GM18526 (cell line): ENCODE results near the gene CUL2.

Experiments
- POLR2A ChIP-seq: IDR thresholded peaks from 3 replicates; pipeline ENCODE4 v1.6.1; 2011; ENCODE audit not compliant: insufficient read length; ENCODE audit errors: extremely low read depth

Gene CUL2

DNA sequence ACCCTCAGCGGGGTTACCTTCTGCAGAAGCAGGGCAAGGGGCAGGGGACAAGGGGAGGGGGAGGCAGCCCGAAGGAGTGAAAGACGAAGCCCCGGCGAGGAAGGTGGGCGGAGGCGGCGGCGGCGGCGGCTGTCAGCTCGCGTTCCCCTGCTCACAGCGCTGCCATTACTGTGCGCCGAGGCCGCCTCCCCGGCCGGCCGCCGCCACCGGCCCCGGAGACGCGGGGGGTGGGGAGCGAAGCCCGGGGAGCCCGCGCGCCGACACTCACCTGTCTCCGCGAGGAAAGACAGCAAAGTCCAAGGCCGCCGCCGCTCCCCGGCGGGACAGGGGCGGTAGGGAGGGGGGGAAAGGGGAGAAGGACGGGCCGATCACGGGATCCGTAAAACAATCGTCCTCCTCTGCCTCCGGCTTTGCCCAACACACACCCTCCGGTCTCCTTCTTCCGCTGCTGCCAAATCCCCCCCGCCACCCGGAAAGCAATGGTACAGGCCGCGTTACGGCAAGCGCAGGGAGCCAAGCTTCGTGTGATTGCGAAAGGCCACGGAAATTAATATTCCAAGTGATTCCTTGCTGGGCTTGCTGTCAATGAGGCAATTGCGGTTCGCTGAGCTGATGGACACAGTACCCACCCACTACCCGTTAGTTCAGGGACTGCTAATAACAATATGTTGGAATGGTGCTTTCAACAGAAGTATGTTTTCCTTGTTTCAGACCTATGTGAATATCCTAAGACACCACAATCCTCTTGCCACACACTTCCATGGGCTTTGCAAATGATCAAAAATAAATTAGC, at the start of gene CUL2:
CUL2 (minus strand) TSS at position 180 of the 793 bp plus-strand sequence. CDS start 19,024 bp downstream, outside the sequence.
- TF ChIP-seq POLR2A = peak; percentile 33

DNA sequence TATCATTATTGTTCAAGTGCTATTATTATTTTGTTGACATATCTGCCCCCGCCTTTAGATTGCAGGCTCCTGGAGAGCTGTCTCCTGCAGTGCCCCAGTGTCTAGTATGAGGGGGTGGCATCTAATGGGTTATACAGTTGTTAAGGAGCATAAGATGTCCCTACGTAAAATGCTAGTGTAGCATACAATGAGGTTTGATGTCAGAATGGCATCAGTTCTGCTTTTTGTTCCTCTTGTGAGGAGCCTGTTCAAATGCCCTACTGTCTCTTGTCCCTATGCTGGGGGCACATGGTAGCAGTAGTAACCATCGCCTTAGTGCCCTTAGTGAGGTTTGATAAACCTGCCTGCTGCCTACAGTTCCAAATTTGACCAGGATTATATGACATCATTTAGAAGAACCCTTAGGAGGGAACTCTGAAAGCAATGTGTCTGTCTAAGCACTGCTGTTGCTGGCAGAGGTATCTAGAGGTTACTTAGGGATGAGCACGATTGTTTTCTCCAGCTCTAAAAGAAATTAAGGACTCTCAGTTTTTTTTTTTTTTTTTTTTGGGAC, 46.2 kb upstream of the CUL2 start:
- no peak for TF ChIP-seq POLR2A

DNA sequence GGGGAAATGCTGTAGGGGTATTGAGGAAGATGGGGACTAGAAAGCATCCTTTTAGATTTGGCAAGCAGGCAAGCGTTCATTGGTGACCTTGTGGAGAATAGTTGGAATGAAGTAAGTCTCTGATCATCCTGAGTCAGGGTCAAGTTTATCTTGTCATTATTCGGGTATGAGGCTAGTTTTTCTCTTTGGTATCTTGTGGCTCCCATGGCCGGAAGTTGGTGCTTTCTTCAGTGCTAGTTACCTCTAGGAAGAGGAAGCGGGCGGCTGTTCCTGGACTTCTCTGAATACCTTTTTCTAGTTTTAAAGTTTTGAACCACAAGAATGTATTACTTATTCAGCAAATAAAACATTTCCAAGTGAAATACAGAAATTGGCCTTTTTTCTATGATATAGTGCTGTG, 45.7 kb upstream of the CUL2 start:
- no peak for TF ChIP-seq POLR2A

DNA sequence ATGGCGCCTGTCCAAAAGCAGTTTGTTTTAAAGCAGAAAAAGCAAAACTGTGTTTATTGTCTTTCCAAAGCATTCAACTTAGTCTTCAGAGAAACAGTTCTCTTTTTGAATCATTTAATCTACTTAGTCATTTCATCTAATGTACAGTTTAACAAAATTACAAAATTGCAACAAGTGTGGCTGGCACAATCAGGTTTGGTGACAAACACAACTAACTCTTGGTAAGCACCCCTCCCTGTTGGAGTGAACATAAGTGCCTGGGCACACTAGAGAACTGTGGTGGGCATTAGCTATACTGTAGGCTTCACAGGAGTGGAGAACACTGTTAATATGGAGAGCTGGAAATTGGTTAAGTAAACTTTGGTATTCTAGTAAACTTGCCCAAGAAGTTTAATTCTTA, 43.4 kb upstream of the CUL2 start:
- no peak for TF ChIP-seq POLR2A

DNA sequence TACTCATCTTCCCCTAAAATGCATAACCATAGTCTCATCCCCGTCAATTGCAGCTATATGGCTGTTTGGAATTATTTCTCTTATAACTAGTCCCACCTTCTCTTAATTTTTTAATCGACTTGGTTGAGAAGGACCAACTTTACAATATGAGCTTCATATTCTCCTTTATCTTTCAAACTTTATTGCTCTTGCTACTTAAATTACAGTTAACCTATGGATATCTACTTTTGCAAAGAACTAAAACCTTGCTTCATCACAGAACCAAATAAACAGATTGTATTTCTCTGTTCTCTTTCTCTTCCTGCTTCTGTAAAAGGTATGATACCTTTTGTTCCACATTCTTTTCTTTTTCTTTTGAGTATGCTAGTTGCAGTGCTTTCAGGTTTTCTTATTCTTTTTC, 42.6 kb upstream of the CUL2 start:
- TF ChIP-seq POLR2A = no peak

DNA sequence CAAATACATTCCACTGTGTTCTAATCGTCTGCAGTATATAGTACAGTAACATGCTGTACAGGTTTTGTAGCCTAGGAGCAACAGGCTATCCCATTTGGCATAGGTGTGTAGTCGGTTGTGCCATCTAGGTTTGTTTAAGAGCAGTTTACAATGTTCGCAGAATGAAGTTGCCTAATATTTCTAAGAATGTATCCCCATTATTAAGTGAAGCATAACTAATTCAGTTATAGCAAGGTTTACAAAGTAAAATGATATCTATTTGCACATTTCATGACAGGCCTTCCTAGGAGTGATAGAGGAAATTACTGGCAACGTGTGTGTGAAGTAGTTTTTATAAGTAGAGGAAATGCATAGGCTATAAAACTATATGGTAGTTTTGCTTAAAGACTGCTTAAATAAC, 40.5 kb upstream of the CUL2 start:
- no peak for TF ChIP-seq POLR2A

DNA sequence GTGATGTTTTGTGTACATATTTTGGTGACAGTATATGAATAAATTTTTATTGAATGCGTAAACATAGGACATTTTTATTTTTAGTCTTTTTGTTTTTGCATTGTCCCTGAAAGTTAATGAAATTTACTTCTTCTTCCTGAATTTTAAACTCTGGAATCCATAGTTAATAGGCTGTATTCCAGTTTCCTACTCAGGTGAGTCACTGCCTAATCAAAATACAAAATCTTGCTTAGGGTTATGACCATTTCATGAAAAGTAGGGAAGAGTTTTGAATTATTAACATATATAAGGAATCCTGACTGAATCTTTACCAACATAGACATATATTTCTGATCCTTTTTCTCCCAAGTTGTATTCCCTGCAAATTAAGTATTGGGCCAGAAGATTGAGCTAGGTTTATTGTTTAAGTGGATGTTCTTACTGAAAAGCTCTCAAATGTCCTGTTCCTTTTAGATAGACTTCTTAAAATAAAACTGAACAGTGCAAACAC, 39.1 kb upstream of the CUL2 start:
- TF ChIP-seq POLR2A = no peak

DNA sequence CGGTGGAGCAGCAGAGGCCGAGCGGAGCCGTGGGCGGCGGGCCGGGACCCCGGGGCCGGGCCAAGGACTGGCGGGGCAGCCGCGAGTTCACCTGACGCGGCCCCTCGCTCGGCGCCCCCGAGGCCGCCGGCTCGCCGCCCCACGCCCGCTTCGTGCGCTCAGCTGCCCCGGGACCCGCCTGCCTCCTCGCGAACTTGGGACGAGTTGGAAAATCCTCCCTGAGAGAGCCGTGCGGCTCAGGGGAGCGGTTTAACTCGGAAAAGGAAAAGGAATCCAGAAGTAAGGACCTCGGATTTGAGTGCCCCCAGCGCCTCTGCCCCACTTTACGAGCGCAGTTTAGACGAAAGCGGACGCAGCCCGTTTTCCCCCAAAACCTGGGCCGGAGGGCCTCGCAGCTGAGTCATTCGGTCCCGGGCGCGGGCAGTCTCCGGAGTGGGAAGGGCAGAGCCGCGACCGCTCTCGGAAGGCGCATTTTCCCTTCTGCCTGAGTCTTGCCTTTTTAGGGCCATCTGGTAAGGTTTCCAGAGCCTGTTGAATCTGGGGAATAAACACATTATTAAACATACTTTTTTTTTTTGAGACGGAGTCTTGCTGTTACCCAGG, 37.2 kb upstream of the CUL2 start:
- no peak for TF ChIP-seq POLR2A

DNA sequence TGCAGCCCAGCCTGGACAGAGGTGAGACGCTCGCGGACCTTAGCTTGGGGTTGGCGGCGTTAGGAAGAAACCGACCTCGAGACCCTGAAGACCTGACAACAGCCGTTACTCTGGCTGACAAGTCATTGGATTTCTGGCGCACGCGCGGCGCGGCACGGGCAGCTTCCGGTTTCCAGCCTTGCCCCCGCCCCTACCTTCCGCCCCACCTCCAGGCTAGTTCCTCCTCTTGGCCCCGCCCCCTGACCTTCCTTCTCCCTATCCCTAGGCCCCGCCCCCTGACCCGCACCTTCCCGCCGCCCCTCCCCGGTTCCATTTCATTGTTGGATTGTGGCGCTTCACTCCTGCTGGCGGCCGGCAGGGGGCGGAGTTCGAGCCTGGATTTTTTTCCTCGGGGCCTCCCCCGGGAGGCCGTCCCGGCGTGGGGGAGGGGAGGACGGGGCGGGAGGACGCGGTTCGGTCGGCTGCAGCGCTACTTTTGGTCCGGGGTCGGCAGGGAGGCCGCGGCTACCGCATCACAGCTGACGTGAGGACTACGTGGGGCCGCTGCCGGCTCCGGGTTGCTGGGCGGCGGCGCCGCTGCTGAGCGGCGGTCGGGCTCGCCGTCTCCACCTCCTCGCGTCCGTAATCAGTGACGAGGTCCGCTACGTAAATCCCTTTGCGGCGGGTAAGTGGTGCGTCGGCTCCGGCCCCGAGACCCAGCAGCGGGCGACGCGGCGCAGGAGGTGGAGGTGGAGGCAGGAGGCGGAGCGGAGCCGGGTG, 36.6 kb upstream of the CUL2 start, which contains the start of gene CREM:
CREM (plus strand) TSS at position 317 of the 759 bp plus-strand sequence. CDS start 10,990 bp downstream, outside the sequence.
- peak; percentile 98 for TF ChIP-seq POLR2A

DNA sequence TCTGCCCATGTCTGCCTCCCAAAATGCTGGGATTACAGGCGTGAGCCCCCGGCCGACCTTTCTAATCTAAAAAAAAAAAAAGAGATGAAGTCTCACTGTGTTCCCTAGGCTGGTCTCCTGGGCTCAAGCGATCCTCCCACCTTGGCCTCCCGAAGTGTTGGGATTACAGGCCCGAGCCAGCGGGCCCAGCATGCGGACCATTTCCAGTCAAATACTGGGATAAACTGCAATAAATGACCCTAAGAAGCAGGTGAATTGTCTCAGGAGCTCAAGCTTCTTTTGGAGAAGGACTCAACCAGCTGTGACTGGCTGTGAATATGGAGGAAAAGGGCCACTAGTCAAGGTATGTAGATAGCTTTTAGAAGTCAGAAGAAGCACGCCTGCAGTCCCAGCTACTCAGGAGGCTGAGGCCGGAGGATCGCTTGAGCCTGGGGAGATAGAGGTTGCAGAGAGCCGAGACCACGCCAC, 36.0 kb upstream of the CUL2 start:
- no peak for TF ChIP-seq POLR2A

DNA sequence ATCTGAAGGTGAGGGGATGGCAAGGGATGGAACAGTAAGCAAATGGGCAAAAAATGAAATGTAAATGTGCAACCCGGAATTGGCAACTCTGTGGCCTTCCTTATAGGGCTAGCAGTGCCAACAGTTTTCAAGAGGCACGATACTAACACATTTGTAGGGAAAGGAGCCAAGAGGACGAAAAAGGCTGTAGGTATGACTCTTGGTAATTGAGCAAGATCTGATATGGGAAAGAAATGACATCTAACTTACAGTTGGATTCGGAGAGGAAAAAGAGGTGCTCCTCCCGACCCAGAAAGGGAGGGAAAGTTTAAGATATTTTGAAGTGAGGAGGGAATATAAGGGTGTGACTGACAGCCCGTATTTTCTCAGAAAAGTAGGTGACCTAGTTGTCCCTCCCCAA, 34.4 kb upstream of the CUL2 start:
- no peak for TF ChIP-seq POLR2A

DNA sequence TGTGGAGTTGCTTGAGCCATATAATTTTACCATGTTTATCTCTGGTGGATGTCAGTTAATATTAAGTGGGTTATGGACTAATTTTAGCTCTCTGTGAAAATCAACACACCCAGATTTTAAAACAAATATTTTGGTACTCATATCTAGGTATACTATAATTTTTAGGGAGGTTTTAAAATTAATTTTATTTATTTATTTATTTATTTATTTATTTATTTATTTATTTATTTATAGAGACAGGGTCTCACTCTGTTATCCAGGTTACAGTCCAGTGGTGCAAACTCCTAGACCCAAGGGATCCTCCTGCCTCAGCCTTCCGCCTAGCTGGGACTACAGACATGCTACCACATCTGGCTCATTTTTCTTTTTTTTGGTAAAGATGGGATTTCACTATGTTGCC, 29.2 kb upstream of the CUL2 start:
- TF ChIP-seq POLR2A = no peak

DNA sequence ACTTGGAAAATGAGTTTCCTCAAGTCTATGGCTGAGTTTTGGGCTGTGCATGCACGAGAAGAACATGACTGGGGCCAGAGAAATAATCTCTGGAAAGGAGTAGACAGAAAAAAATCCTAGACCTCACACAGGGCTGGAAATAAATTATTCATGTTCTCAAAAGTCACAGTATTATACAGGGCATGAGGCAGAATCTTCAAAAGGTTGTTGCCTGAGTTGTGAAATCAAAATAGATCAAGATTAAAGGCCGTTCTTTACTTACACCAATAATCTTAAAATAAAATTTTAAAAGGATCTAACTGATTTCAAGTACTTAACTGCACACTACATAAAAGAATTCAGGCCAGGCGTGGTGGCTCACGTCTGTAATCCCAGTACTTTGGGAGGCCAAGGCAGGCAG, 22.4 kb upstream of the CUL2 start:
- TF ChIP-seq POLR2A = no peak

DNA sequence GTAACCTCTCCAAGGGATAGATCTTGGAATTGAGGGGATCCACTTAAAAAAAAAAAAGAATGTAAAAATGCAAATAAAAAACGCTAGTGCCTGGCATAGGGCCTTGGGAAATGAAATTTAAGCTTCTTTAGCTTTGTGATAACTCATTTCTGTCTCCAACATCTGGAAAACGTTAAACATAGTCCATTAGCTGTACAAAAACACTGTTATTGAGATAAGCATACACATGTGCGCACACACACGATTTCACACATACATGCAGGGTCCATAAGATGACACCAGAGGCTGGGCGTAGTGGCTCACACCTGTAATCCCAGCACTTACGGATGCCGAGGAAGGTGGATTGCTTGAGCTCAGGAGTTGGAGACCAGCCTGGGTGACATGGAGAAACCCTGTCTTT, 13.7 kb upstream of the CUL2 start:
- TF ChIP-seq POLR2A = no peak

DNA sequence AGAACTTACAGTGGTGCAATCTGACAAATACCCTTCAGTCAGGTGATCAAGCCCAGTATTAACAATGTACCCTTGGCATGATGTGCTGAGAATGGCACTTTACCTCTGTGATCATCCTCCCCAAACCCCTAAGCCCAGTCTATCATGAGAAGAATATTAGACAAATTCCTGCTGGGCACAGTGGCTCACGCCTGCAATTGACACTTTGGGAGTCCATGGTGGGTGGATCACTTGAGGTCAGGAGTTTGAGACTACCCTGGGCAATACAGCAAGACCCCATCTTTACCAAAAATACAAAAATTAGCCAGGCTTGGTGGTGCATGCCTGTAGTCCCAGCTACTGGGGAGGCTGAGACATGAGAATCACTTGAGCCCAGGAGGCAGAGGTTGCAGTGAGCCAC, 7.4 kb upstream of the CUL2 start:
- TF ChIP-seq POLR2A = no peak
